Parathyroid adenoma (tissue), 2 donors: ENCODE measurements around the gene ATP1A4.

Source experiments
- H2AFZ ChIP-seq: fragments of 300-600 bp; sonication (generic); one replicate; pipeline ENCODE4 v1.7.0; 2017; ENCODE audit warnings: antibody characterized with exemption, mild to moderate bottlenecking
- H3K27ac ChIP-seq: fragments of 300-600 bp; sonication (generic); one replicate; pipeline ENCODE4 v1.7.0; 2017
- H3K27me3 ChIP-seq: fragments of 300-600 bp; sonication (generic); one replicate; pipeline ENCODE4 v1.7.0; 2017; ENCODE audit warnings: low read length; ENCODE audit not compliant: control insufficient read depth, insufficient read depth
- H3K36me3 ChIP-seq: fragments of 300-600 bp; sonication (generic); one replicate; pipeline ENCODE4 v1.7.0; 2017; ENCODE audit warnings: low read length; ENCODE audit not compliant: control insufficient read depth, insufficient read depth
- H3K4me1 ChIP-seq: fragments of 300-600 bp; sonication (generic); one replicate; pipeline ENCODE4 v1.7.0; 2017; ENCODE audit warnings: control low read depth
- H3K4me2 ChIP-seq: fragments of 300-600 bp; sonication (generic); one replicate; pipeline ENCODE4 v1.7.0; 2017; ENCODE audit warnings: low read length
- H3K4me3 ChIP-seq: fragments of 300-600 bp; sonication (generic); one replicate; pipeline ENCODE4 v1.7.0; 2017; ENCODE audit warnings: low read depth, low read length
- H3K79me2 ChIP-seq: fragments of 300-600 bp; sonication (generic); one replicate; pipeline ENCODE4 v1.7.0; 2017; ENCODE audit warnings: control low read depth
- H3K9ac ChIP-seq: fragments of 300-600 bp; sonication (generic); one replicate; pipeline ENCODE4 v1.7.0; 2017; ENCODE audit warnings: mild to moderate bottlenecking
- H3K9me3 ChIP-seq: fragments of 300-600 bp; sonication (generic); one replicate; pipeline ENCODE4 v1.7.0; 2017; ENCODE audit warnings: low read length; ENCODE audit not compliant: control insufficient read depth
- CTCF ChIP-seq: fragments of 300-600 bp; sonication (generic); IDR thresholded peaks from one replicate; pipeline ENCODE4 v1.7.0; 2017; ENCODE audit warnings: antibody characterized with exemption, mild to moderate bottlenecking
- donor health status: primary hyperparathyroidism.

The ATP1A4 gene

GRCh38 chr1:160129046-160129445, 22.4 kb upstream of the ATP1A4 start:
- H3K27me3 ChIP-seq: no peaks in the 10 kb centered on the region
- no peaks in the 10 kb centered on the region for H3K36me3 ChIP-seq
- no peaks in the 10 kb centered on the region for H3K9me3 ChIP-seq
- H3K79me2 ChIP-seq: no peaks in the 10 kb centered on the region
- no peak for TF ChIP-seq CTCF
- H2AFZ ChIP-seq: no peak overlapping the region
- H3K4me3 ChIP-seq: no peak overlapping the region
- no peak overlapping the region for H3K9ac ChIP-seq
- H3K27ac ChIP-seq: no peak overlapping the region
- no peak overlapping the region for H3K4me2 ChIP-seq
- H3K4me1 ChIP-seq: no peaks in the 10 kb centered on the region

- Histone ChIP-seq H3K4me1 (no peaks in the 10 kb centered on the region), H3K9me3 (no peaks in the 10 kb centered on the region), H3K27ac (no peak overlapping the region), H3K9ac (no peak overlapping the region), H2AFZ (no peak overlapping the region), H3K79me2 (no peaks in the 10 kb centered on the region), H3K27me3 (no peaks in the 10 kb centered on the region), H3K4me3 (no peak overlapping the region), H3K36me3 (no peaks in the 10 kb centered on the region), H3K4me2 (no peak overlapping the region)
- TF ChIP-seq CTCF: no peak
Measured at GRCh38 chr1:160129558-160129957, 21.8 kb upstream of the ATP1A4 start.

GRCh38 chr1:160129966-160130365, 21.4 kb upstream of the ATP1A4 start:
- Histone ChIP-seq H3K4me2 (no peak overlapping the region), H3K4me3 (no peak overlapping the region), H3K27ac (no peak overlapping the region), H3K9me3 (no peaks in the 10 kb centered on the region), H3K9ac (no peak overlapping the region), H3K4me1 (no peaks in the 10 kb centered on the region), H3K79me2 (no peaks in the 10 kb centered on the region), H2AFZ (no peak overlapping the region), H3K36me3 (no peaks in the 10 kb centered on the region), H3K27me3 (no peaks in the 10 kb centered on the region)
- no peak for TF ChIP-seq CTCF

GRCh38 chr1:160130486-160130885, 20.9 kb upstream of the ATP1A4 start:
- Histone ChIP-seq H3K27me3 (no peaks in the 10 kb centered on the region), H2AFZ (no peak overlapping the region), H3K36me3 (no peaks in the 10 kb centered on the region), H3K9ac (no peak overlapping the region), H3K4me3 (no peak overlapping the region), H3K4me2 (no peak overlapping the region), H3K9me3 (no peaks in the 10 kb centered on the region), H3K79me2 (no peaks in the 10 kb centered on the region), H3K4me1 (no peaks in the 10 kb centered on the region), H3K27ac (no peak overlapping the region)
- no peak for TF ChIP-seq CTCF

GRCh38 chr1:160130939-160131338, 20.5 kb upstream of the ATP1A4 start:
- H3K9ac ChIP-seq: no peak overlapping the region
- no peak overlapping the region for H3K4me2 ChIP-seq
- H2AFZ ChIP-seq: no peak overlapping the region
- H3K4me1 ChIP-seq: no peaks in the 10 kb centered on the region
- H3K9me3 ChIP-seq: no peaks in the 10 kb centered on the region
- no peak for TF ChIP-seq CTCF
- no peaks in the 10 kb centered on the region for H3K27me3 ChIP-seq
- no peak overlapping the region for H3K27ac ChIP-seq
- H3K79me2 ChIP-seq: no peaks in the 10 kb centered on the region
- no peak overlapping the region for H3K4me3 ChIP-seq
- no peaks in the 10 kb centered on the region for H3K36me3 ChIP-seq
